HEK293 (cell line): ENCODE data around the gene ZFAND3.
A peak's percentile ranks its signal among the peaks of the same experiment; 100 is the strongest.

ENCODE experiments used
- FEZF1 ChIP-seq: fragments of 450-650 bp; formaldehyde crosslinking; IDR thresholded peaks from 2 replicates; pipeline ENCODE4 v1.5.1; 2016; ENCODE audit warnings: missing biosample characterization, missing genetic modification characterization
- KLF10 ChIP-seq: fragments of 450-650 bp; IDR thresholded peaks from 2 replicates; pipeline ENCODE4 v1.5.1; 2018; ENCODE audit warnings: missing biosample characterization, mild to moderate bottlenecking, missing genetic modification characterization
- PATZ1 ChIP-seq: fragments of 450-650 bp; formaldehyde crosslinking; IDR thresholded peaks from 2 replicates; pipeline ENCODE4 v1.5.1; 2016; ENCODE audit warnings: missing biosample characterization, missing genetic modification characterization
- PRDM4 ChIP-seq: fragments of 450-650 bp; formaldehyde crosslinking; IDR thresholded peaks from 2 replicates; pipeline ENCODE4 v1.5.1; 2017; ENCODE audit warnings: missing biosample characterization, missing genetic modification characterization
- YY1 ChIP-seq: fragments of 450-650 bp; formaldehyde crosslinking; IDR thresholded peaks from 2 replicates; pipeline ENCODE4 v1.5.1; 2018; ENCODE audit warnings: missing biosample characterization, missing genetic modification characterization
- ZFP37 ChIP-seq: fragments of 450-650 bp; formaldehyde crosslinking; IDR thresholded peaks from 2 replicates; pipeline ENCODE4 v1.5.1; 2016; ENCODE audit warnings: missing biosample characterization, missing genetic modification characterization
- ZNF146 ChIP-seq: fragments of 450-650 bp; formaldehyde crosslinking; IDR thresholded peaks from 2 replicates; pipeline ENCODE4 v1.5.1; 2016; ENCODE audit warnings: missing biosample characterization, missing genetic modification characterization
- ZNF148 ChIP-seq: fragments of 450-650 bp; formaldehyde crosslinking; IDR thresholded peaks from 2 replicates; pipeline ENCODE4 v1.5.0; 2017; ENCODE audit warnings: missing biosample characterization, missing genetic modification characterization, borderline replicate concordance
- ZNF366 ChIP-seq: fragments of 450-650 bp; formaldehyde crosslinking; conservative IDR thresholded peaks from 2 replicates; pipeline ENCODE4 v1.5.1; 2016; ENCODE audit warnings: missing biosample characterization, missing genetic modification characterization
- ZNF423 ChIP-seq: fragments of 450-650 bp; formaldehyde crosslinking; IDR thresholded peaks from 2 replicates; pipeline ENCODE4 v1.5.1; 2016; ENCODE audit warnings: missing biosample characterization, missing genetic modification characterization
- ZNF488 ChIP-seq: fragments of 450-650 bp; formaldehyde crosslinking; IDR thresholded peaks from 2 replicates; pipeline ENCODE4 v1.5.1; 2016; ENCODE audit warnings: missing biosample characterization, missing genetic modification characterization
- ZNF610 ChIP-seq: fragments of 450-650 bp; formaldehyde crosslinking; IDR thresholded peaks from 2 replicates; pipeline ENCODE4 v1.5.1; 2016; ENCODE audit warnings: missing biosample characterization, missing genetic modification characterization, borderline replicate concordance
- ZNF692 ChIP-seq: fragments of 450-650 bp; formaldehyde crosslinking; IDR thresholded peaks from 2 replicates; pipeline ENCODE4 v1.5.1; 2016; ENCODE audit warnings: missing biosample characterization, missing genetic modification characterization
- TF ChIP-seq, protein P1 (sequence below): fragments of 450-650 bp; formaldehyde crosslinking; IDR thresholded peaks from 2 replicates; pipeline ENCODE4 v1.5.1; 2016; ENCODE audit warnings: missing biosample characterization, missing genetic modification characterization
- TF ChIP-seq, protein P2 (sequence below): fragments of 450-650 bp; formaldehyde crosslinking; IDR thresholded peaks from 2 replicates; pipeline ENCODE4 v1.5.1; 2017; ENCODE audit warnings: missing biosample characterization, mild to moderate bottlenecking, missing genetic modification characterization, moderate library complexity
- TF ChIP-seq, protein P3 (sequence below): fragments of 450-650 bp; formaldehyde crosslinking; IDR thresholded peaks from 2 replicates; pipeline ENCODE4 v1.5.1; 2016; ENCODE audit warnings: missing biosample characterization, missing genetic modification characterization
- TF ChIP-seq, protein P4 (sequence below): fragments of 450-650 bp; formaldehyde crosslinking; IDR thresholded peaks from 2 replicates; pipeline ENCODE4 v1.5.1; 2017; ENCODE audit warnings: missing biosample characterization, missing genetic modification characterization
- TF ChIP-seq, protein P5 (sequence below): fragments of 450-650 bp; formaldehyde crosslinking; IDR thresholded peaks from 2 replicates; pipeline ENCODE4 v1.5.1; 2016; ENCODE audit warnings: missing biosample characterization, missing genetic modification characterization, borderline replicate concordance

Gene ZFAND3

DNA sequence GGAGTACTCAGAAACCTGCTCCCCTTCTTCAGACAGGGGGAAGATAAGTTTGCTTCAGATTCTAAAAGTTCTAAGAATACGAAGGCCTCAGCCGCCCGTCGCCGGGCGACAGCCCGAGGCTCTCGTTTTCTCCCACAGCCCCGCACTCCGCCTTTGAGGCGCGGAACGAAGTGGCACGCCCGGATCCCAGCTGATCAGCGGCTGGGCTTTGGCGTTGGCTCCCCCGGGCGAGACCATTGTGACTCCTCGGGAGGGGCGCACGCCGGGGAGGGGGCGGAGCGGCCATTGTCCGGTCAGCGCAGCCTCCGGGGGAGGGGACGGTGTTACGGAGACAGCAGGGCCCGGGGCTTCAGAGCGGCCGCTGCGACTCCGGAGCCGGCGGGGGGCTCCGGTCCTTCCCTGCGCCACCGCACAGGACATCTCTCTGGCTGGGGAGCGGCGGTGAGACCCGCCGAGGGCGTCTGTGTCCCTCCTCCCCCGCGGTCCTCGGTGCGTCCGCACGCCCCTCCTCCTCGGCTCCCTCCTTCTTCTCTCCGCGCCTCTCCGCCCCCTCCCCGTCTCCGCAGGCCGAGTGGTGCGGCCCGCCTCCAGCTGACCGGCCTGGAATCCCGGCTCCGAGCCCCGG, at the start of gene ZFAND3 (continued):
- TF ChIP-seq, protein P1, sequence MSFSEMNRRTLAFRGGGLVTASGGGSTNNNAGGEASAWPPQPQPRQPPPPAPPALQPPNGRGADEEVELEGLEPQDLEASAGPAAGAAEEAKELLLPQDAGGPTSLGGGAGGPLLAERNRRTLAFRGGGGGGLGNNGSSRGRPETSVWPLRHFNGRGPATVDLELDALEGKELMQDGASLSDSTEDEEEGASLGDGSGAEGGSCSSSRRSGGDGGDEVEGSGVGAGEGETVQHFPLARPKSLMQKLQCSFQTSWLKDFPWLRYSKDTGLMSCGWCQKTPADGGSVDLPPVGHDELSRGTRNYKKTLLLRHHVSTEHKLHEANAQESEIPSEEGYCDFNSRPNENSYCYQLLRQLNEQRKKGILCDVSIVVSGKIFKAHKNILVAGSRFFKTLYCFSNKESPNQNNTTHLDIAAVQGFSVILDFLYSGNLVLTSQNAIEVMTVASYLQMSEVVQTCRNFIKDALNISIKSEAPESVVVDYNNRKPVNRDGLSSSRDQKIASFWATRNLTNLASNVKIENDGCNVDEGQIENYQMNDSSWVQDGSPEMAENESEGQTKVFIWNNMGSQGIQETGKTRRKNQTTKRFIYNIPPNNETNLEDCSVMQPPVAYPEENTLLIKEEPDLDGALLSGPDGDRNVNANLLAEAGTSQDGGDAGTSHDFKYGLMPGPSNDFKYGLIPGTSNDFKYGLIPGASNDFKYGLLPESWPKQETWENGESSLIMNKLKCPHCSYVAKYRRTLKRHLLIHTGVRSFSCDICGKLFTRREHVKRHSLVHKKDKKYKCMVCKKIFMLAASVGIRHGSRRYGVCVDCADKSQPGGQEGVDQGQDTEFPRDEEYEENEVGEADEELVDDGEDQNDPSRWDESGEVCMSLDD (tag by site-specific recombination), result peak; percentile 56; the same call in 1 of the 2 replicates
- 0 out of 2 replicates have a peak, but pooled peaks have one; percentile 20 for TF ChIP-seq ZNF423
- TF ChIP-seq, protein P2, sequence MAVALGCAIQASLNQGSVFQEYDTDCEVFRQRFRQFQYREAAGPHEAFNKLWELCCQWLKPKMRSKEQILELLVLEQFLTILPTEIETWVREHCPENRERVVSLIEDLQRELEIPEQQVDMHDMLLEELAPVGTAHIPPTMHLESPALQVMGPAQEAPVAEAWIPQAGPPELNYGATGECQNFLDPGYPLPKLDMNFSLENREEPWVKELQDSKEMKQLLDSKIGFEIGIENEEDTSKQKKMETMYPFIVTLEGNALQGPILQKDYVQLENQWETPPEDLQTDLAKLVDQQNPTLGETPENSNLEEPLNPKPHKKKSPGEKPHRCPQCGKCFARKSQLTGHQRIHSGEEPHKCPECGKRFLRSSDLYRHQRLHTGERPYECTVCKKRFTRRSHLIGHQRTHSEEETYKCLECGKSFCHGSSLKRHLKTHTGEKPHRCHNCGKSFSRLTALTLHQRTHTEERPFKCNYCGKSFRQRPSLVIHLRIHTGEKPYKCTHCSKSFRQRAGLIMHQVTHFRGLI (tag by site-specific recombination), result peak; percentile 99
- TF ChIP-seq ZNF366 (tag by site-specific recombination), result peak; percentile 98
- TF ChIP-seq, protein P3, sequence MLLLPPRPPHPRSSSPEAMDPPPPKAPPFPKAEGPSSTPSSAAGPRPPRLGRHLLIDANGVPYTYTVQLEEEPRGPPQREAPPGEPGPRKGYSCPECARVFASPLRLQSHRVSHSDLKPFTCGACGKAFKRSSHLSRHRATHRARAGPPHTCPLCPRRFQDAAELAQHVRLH, result peak; percentile 10; the same call in 1 of the 2 replicates
- peak; percentile 85; the same call in 1 of the 2 replicates for TF ChIP-seq ZNF610 (tag by site-specific recombination)
- TF ChIP-seq, protein P4, sequence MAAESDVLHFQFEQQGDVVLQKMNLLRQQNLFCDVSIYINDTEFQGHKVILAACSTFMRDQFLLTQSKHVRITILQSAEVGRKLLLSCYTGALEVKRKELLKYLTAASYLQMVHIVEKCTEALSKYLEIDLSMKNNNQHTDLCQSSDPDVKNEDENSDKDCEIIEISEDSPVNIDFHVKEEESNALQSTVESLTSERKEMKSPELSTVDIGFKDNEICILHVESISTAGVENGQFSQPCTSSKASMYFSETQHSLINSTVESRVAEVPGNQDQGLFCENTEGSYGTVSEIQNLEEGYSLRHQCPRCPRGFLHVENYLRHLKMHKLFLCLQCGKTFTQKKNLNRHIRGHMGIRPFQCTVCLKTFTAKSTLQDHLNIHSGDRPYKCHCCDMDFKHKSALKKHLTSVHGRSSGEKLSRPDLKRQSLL (tag by site-specific recombination), result peak; percentile 41; the same call in 1 of the 2 replicates
- peak; percentile 65 for TF ChIP-seq FEZF1 (tag by site-specific recombination)
- peak; percentile 95 for TF ChIP-seq YY1 (tag by site-specific recombination)
- TF ChIP-seq PATZ1, result peak; percentile 96
- peak; percentile 75 for TF ChIP-seq ZNF692
- TF ChIP-seq ZNF148 (tag by site-specific recombination), result no peak
- TF ChIP-seq ZFP37 (tag by site-specific recombination), result peak; percentile 28; the same call in 1 of the 2 replicates
- peak; percentile 28; the same call in 1 of the 2 replicates for TF ChIP-seq ZNF146
- TF ChIP-seq PRDM4 (tag by site-specific recombination), result peak; percentile 21; the same call in 1 of the 2 replicates
- TF ChIP-seq ZNF488 (tag by site-specific recombination), result 0 out of 2 replicates have a peak, but pooled peaks have one; percentile 17
- peak; percentile 89 for TF ChIP-seq KLF10
- TF ChIP-seq, protein P5, sequence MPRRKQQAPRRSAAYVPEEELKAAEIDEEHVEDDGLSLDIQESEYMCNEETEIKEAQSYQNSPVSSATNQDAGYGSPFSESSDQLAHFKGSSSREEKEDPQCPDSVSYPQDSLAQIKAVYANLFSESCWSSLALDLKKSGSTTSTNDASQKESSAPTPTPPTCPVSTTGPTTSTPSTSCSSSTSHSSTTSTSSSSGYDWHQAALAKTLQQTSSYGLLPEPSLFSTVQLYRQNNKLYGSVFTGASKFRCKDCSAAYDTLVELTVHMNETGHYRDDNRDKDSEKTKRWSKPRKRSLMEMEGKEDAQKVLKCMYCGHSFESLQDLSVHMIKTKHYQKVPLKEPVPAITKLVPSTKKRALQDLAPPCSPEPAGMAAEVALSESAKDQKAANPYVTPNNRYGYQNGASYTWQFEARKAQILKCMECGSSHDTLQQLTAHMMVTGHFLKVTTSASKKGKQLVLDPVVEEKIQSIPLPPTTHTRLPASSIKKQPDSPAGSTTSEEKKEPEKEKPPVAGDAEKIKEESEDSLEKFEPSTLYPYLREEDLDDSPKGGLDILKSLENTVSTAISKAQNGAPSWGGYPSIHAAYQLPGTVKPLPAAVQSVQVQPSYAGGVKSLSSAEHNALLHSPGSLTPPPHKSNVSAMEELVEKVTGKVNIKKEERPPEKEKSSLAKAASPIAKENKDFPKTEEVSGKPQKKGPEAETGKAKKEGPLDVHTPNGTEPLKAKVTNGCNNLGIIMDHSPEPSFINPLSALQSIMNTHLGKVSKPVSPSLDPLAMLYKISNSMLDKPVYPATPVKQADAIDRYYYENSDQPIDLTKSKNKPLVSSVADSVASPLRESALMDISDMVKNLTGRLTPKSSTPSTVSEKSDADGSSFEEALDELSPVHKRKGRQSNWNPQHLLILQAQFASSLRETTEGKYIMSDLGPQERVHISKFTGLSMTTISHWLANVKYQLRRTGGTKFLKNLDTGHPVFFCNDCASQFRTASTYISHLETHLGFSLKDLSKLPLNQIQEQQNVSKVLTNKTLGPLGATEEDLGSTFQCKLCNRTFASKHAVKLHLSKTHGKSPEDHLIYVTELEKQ (tag by site-specific recombination), result peak; percentile 40; the same call in 1 of the 2 replicates
